GM12892 (cell line): ENCODE measurements around the gene CERS6.

Experiments
- POLR2AphosphoS5 ChIP-seq: IDR thresholded peaks from 2 replicates; pipeline ENCODE4 v1.6.1; 2011; ENCODE audit warnings: low read depth, low read length, control low read depth
- TAF1 ChIP-seq: IDR thresholded peaks from 2 replicates; pipeline ENCODE4 v1.6.1; 2011; ENCODE audit warnings: low read depth, mild to moderate bottlenecking, control low read depth, low read length, borderline replicate concordance

GRCh38 chr2:168445960-168446359, 10.1 kb upstream of the CERS6 start:
- TF ChIP-seq TAF1 (no peak), POLR2AphosphoS5 (no peak)
